G401 (cell line): ENCODE results near the gene RIMKLB. TPM values are rescaled to one million over a fixed set of nuclear protein-coding genes. Genes with fewer than 3 reads are reported as not detected.

ENCODE experiments used
- DNase-seq: peaks from one replicate; pipeline ENCODE4 v3.0.0-alpha.2; 2015; ENCODE audit warnings: low spot score
- in situ Hi-C: cut with HindIII; loops from 2 replicates; pipeline ENCODE4 v1.10.0; 2016; ENCODE audit warnings: low sequenced_read_pairs, mixed read lengths
- total RNA-seq: library from RNA; depleted of rRNA; stranded (reverse); fragments of >200 nt; shearing (Covaris generic); gene quantifications from 2 replicates; pipeline ENCODE4 v1.2.3, GENCODE V29; 2014; rRNA removed

RIMKLB gene
- total RNA-seq, 1 experiment from 2014 or later, result 0.14 TPM

- no peak for DNase-seq
- in situ Hi-C loops, result no loop called here
Observed at GRCh38 chr12:8832500-8832899, 134.7 kb downstream of the RIMKLB start.

Other genes with a start within 250 kb of the RIMKLB start
- gene CLEC6A, start 242.0 kb upstream of the RIMKLB start, total RNA-seq, result not detected in 2 replicates
- gene CLEC4D, start 184.5 kb upstream of the RIMKLB start, total RNA-seq, result not detected in 2 replicates
- not detected in 2 replicates for gene CLEC4E, start 157.1 kb upstream of the RIMKLB start, total RNA-seq
- not detected in 2 replicates for gene AICDA, start 85.1 kb upstream of the RIMKLB start, total RNA-seq
- gene MFAP5, start 35.2 kb upstream of the RIMKLB start, total RNA-seq, result not detected in 2 replicates
- not detected in 2 replicates for gene A2ML1, start 124.6 kb downstream of the RIMKLB start, total RNA-seq
- gene PHC1, start 216.5 kb downstream of the RIMKLB start, total RNA-seq, result 20.7 and 38.5 TPM in 2 replicates